ENCODE data around the gene CLPX.
A peak's percentile ranks its signal among the peaks of the same experiment; 100 is the strongest.

CLPX gene

DNA sequence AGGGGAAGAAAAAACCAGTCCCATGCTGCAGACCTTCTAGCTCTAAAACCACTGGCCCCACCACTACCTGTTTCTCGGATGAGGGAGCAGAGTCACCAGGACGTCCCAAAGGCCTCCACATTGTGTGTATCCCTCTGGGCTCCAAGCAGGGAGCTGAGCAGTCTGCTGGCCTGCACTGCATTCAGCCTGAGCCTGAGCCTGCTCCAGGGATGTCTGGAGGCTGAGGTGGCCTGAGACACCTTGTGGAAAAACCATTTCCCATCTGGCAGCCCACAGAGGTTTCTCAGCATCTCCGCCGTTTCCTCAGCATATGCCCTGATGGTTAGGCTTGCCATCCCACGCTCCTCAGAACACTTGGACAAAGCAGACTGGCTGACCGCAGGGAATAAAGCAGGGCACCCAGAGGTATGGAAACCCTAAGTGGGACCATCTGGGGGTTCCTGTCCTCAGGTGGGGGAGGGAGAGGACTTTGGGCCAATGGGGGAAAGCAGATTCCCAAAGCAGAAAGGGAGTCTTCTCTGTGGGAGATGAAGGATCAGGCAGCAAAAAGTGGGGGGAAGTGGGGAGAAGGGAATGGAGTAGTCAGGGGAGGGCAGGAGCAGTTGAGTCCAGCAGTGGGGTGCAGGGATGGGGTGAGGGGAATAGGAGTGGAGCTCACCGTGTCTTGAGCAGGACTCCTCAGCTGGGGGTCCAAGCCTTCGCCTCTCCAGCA, 25.8 kb upstream of the CLPX start, which contains the start of gene CILP:
Gene CILP, minus strand, starts transcription at position 704 of the 712 bp plus-strand sequence. CDS start 1,718 bp downstream, outside the sequence.
- H3K9ac ChIP-seq (ENCODE audit: low read depth, low read length, poor library complexity, severe bottlenecking) = no peak within 1 kb of the TSS

DNA sequence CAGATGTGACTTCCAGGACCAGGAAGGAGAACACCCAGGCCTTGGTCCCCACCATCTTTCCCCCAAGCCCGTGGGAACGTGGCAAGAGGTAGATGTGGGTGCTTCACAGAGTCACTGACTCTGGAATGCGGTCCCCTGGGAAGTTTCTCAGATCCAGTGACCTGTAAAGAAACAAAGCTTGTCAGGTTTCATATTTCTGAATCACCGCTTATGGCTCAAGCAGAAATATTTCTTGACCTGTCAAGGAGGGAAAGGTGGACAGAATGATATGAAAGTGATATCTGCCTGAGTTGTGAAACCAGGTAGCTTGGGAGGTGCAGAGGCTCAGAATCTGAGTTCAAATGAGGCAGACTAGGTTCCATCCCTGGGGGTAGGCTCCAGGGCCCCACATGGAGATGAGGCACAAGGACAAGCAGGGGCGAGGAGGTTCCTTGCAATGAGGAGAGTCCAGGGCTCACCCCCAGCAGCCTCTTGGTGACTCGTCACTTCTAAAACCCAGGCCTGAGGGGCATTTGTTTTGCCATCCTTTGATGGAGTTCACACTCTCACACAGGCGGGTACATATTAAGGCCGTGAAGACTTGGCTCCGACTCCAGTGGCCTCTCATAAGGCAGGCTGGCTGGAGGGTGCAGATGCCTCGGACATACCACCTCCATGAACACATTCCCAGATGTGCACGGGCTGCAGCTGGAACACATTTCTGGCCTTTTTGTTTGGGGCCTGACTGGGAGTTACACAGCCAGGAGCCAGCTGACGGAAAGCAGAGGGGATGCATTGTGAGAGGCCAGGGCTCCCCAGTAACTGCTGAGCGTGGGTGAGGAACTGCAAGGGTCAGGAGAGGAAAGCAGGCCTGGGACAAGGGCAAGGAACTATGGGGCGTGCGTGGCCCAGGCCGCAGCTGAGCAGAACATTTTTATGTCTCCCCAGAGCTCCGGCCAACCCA, 24.8 kb upstream of the CLPX start:
- no peaks in the 10 kb centered on the region for H3K36me3 ChIP-seq (ENCODE audit: insufficient read depth, low read length)
- no peak overlapping the region for H3K4me3 ChIP-seq (ENCODE audit: low read length, poor library complexity, severe bottlenecking)
- H3K4me2 ChIP-seq (ENCODE audit: low read depth, low read length, poor library complexity, severe bottlenecking) = no peak overlapping the region
- H3K79me2 ChIP-seq (ENCODE audit: insufficient read depth, low read length) = no peaks in the 10 kb centered on the region
- TF ChIP-seq, protein P1, sequence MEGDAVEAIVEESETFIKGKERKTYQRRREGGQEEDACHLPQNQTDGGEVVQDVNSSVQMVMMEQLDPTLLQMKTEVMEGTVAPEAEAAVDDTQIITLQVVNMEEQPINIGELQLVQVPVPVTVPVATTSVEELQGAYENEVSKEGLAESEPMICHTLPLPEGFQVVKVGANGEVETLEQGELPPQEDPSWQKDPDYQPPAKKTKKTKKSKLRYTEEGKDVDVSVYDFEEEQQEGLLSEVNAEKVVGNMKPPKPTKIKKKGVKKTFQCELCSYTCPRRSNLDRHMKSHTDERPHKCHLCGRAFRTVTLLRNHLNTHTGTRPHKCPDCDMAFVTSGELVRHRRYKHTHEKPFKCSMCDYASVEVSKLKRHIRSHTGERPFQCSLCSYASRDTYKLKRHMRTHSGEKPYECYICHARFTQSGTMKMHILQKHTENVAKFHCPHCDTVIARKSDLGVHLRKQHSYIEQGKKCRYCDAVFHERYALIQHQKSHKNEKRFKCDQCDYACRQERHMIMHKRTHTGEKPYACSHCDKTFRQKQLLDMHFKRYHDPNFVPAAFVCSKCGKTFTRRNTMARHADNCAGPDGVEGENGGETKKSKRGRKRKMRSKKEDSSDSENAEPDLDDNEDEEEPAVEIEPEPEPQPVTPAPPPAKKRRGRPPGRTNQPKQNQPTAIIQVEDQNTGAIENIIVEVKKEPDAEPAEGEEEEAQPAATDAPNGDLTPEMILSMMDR (conservative IDR thresholded peaks at IDR 0.05; ENCODE audit: low read length) = no peak
- TF ChIP-seq EZH2phosphoT487 (IDR thresholded peaks at IDR 0.05; ENCODE audit: borderline replicate concordance) = no peak
- no peaks in the 10 kb centered on the region for H4K20me1 ChIP-seq (ENCODE audit: insufficient read depth, low read length, poor library complexity, severe bottlenecking)
- no peaks in the 10 kb centered on the region for H3F3A ChIP-seq (ENCODE audit: low read depth)
- no peaks in the 10 kb centered on the region for H3K9me3 ChIP-seq (ENCODE audit: insufficient read depth, low read depth, low read length)
- H3K9me2 ChIP-seq (replicated peaks; ENCODE audit: low read depth, low read length) = no peaks in the 10 kb centered on the region
- no peak overlapping the region for H2AFZ ChIP-seq (ENCODE audit: low read length)
- H3K27me3 ChIP-seq (ENCODE audit: insufficient read depth, low read length, poor library complexity, severe bottlenecking) = no peaks in the 10 kb centered on the region
- H3K4me1 ChIP-seq (ENCODE audit: insufficient read depth, low read length, poor library complexity, severe bottlenecking) = no peaks in the 10 kb centered on the region
- H3K9ac ChIP-seq (ENCODE audit: low read depth, low read length, poor library complexity, severe bottlenecking) = no peak overlapping the region

More for the DNA sequence above, 25.8 kb upstream of the CLPX start, which contains the start of gene CILP:
- Histone ChIP-seq H3K27me3 (ENCODE audit: insufficient read depth, low read length, poor library complexity, severe bottlenecking) (no peaks in the 10 kb centered on the region), H3F3A (ENCODE audit: low read depth) (no peaks in the 10 kb centered on the region), H2AFZ (ENCODE audit: low read length) (0 out of 2 replicates have a peak within 1 kb of the TSS, but pooled peaks have one; percentile 13), H4K20me1 (ENCODE audit: insufficient read depth, low read length, poor library complexity, severe bottlenecking) (no peaks in the 10 kb centered on the region), H3K4me1 (ENCODE audit: insufficient read depth, low read length, poor library complexity, severe bottlenecking) (no peaks in the 10 kb centered on the region), H3K9me3 (ENCODE audit: insufficient read depth, low read depth, low read length) (no peaks in the 10 kb centered on the region), H3K79me2 (ENCODE audit: insufficient read depth, low read length) (no peaks in the 10 kb centered on the region), H3K4me2 (ENCODE audit: low read depth, low read length, poor library complexity, severe bottlenecking) (no peak within 1 kb of the TSS), H3K36me3 (ENCODE audit: insufficient read depth, low read length) (no peaks in the 10 kb centered on the region), H3K9me2 (replicated peaks; ENCODE audit: low read depth, low read length) (no peaks in the 10 kb centered on the region), H3K4me3 (ENCODE audit: low read length, poor library complexity, severe bottlenecking) (no peak within 1 kb of the TSS)
- TF ChIP-seq, protein P1 (conservative IDR thresholded peaks at IDR 0.05; ENCODE audit: low read length) = no peak
- TF ChIP-seq EZH2phosphoT487 (IDR thresholded peaks at IDR 0.05; ENCODE audit: borderline replicate concordance) = no peak

DNA sequence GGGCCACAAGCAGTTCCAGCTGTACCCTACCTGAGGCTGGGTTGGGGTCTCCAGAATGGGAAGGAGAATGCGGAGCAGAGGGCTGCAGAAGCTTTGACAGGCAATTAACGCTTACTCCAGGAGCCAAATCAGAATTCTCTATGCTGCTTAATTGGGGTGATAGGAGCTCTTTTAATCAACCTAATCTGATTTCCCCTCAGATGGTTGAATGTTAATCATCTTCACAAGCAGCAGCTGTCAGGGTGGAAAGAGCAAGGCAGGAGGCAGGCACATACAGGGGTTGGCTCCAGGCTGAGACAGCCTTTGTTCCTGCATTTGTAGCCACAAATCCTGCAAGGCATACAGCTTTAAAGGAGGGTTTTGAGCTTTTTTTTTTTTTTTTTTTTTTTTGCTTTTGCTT, 23.5 kb upstream of the CLPX start:
- H3F3A ChIP-seq (ENCODE audit: low read depth) = no peaks in the 10 kb centered on the region
- no peaks in the 10 kb centered on the region for H3K9me3 ChIP-seq (ENCODE audit: insufficient read depth, low read depth, low read length)
- H3K9ac ChIP-seq (ENCODE audit: low read depth, low read length, poor library complexity, severe bottlenecking) = no peak overlapping the region
- no peak overlapping the region for H2AFZ ChIP-seq (ENCODE audit: low read length)
- no peak overlapping the region for H3K4me2 ChIP-seq (ENCODE audit: low read depth, low read length, poor library complexity, severe bottlenecking)
- no peaks in the 10 kb centered on the region for H3K79me2 ChIP-seq (ENCODE audit: insufficient read depth, low read length)
- H4K20me1 ChIP-seq (ENCODE audit: insufficient read depth, low read length, poor library complexity, severe bottlenecking) = no peaks in the 10 kb centered on the region
- H3K4me1 ChIP-seq (ENCODE audit: insufficient read depth, low read length, poor library complexity, severe bottlenecking) = no peaks in the 10 kb centered on the region
- H3K9me2 ChIP-seq (replicated peaks; ENCODE audit: low read depth, low read length) = no peaks in the 10 kb centered on the region
- H3K36me3 ChIP-seq (ENCODE audit: insufficient read depth, low read length) = no peaks in the 10 kb centered on the region
- TF ChIP-seq, protein P1 (conservative IDR thresholded peaks at IDR 0.05; ENCODE audit: low read length) = no peak
- no peak for TF ChIP-seq EZH2phosphoT487 (IDR thresholded peaks at IDR 0.05; ENCODE audit: borderline replicate concordance)
- no peaks in the 10 kb centered on the region for H3K27me3 ChIP-seq (ENCODE audit: insufficient read depth, low read length, poor library complexity, severe bottlenecking)
- H3K4me3 ChIP-seq (ENCODE audit: low read length, poor library complexity, severe bottlenecking) = no peak overlapping the region
